GM19328 (cell line): ENCODE measurements around the gene CDH13.

ENCODE experiments used
- ATAC-seq: cut with Tn5 transposase; IDR thresholded peaks from one replicate; pipeline ENCODE4 v1.9.1; 2021; ENCODE audit warnings: mild to moderate bottlenecking, moderate library complexity; ENCODE audit not compliant: unreplicated experiment

CDH13 gene

GRCh38 chr16:83681381-83681956 is 1054.7 kb downstream of the CDH13 start:
- ATAC-seq: no peak

DNA sequence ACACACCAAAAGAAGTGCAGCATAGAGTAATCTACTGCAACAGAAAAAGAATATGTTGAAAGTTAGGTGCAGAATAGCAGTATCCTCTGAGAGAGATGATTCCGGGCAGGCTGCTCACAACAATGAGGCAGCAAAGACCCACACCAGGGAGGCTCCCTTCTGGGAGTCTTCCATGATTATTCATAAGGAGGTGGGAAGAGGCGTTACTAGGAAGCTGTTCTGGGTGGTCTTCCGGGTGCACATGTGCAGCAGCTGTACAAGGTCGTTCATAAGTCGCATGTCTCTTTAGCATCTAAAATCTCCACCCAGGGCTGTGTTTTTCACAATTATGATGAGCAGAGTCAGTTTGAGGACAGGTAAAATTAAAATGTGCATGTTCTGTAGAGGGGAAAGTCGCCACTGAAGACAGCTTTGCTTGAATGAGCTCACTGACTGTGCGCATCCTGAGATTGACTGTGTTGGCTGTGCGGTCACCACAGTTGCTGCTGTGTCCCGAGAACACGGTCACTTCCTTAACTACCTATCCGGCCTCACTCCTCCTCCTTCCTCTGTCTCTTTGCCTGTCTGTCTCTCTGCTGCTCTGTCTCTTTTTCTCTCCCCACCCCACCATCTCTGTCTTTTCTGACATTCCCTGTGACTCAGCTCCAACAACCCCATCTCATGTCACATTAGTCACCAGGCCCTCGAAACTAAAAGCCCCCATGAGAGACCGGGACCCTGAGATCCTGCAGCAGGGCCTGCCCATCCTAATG is 1055.5 kb downstream of the CDH13 start:
- ATAC-seq: no peak

- ATAC-seq: no peak
Measured at GRCh38 chr16:83682868-83683235, 1056.1 kb downstream of the CDH13 start.

- ATAC-seq: no peak
Measured at GRCh38 chr16:83685615-83686165, 1058.9 kb downstream of the CDH13 start.

DNA sequence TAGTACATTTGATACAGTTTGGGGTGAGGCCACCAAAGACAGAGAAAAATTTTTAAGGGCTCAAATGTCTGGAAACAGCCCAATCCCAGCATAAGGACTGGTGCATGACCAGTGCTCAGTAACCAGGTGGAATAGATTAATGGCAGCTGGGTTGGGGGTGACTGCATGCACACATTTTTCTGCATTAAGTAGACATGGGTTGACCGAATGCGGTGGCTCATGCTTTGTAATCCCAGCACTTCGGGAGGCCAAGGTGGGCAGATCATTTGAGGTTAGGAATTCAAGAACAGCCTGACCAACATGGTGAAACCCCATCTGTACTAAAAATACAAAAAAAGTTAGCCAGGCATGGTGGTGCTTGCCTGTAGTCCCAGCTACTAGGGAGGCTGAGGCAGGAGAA is 1060.0 kb downstream of the CDH13 start:
- no peak for ATAC-seq

DNA sequence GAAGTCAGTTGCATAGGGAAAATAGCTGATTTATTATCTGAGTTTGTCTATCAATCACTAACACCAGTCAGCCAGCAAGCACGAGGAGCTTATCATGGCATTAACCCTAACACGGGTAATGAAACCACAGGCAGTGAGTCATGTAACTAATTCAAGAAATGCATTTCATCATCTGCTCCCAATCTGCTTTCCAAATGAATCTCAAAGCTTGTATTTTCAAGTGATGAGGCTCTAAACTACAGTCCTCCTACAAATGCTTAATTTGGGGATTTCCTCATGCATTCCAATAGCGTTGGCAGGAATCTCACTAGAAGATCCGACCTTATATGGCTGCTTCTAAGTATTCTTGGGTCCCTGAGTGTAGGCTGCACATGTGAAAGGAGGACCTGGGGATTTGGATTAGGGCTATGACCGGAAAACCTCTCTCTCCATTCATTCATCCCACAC is 1062.6 kb downstream of the CDH13 start:
- ATAC-seq: no peak

DNA sequence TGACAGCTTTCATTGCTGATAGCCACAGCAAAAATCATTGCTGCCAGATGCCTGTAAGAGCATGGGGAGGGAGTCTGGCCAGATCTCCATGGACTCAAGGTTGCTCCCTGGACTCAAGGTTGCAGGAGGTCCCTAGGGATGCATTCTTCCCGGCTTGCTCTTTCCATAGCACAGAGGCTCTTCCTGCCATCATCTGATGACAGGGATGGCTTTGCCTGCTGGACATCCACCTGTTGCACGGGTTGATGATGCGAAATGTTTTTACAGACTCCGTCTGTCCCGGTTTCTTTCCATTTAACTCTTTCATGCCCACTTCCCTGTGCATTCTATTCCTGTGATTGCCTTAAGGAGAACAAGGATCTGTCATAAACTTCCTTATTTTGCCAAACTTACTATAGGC is 1065.5 kb downstream of the CDH13 start:
- ATAC-seq: no peak

- ATAC-seq: no peak
Measured at GRCh38 chr16:83698964-83699363, 1072.2 kb downstream of the CDH13 start.

DNA sequence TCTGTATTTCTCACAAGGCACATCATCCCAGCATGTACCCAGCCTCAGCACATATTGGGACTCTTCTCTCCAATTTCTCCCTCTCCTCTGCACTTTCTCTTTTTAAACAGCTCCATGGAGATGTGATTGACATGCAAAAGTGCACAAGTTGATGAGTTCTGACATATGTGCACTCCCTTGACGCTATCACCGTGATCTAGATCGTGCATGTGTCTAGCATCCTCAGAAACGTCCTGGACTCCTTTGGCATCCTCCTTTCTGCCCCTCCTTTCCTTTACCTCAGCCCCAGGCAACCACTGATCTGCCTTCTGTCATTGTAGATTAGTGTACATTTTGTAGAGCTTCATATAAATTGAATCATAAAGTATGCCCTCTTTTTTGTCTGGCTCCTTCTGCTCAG is 1073.0 kb downstream of the CDH13 start:
- ATAC-seq: no peak

- ATAC-seq: no peak
Measured at GRCh38 chr16:83700918-83701317, 1074.1 kb downstream of the CDH13 start.

DNA sequence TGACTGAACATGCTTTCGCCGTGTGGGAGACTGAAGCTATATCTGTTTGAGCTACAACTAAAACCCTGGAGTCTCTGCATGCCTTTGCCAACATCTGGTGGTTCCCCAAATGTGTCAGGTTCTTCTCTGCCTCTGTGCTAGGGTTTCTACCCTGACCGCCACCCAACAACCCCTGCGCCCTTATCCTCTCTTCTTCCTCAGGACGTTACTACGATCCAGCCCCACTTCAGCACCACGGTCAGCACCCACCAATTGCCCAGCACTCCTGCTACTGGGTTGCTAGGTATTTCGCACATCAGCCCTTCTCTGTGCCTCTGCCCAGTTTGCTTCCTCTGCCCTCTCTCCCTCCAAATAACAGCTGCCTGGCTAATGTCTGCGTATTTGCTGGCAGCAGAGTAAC is 1074.7 kb downstream of the CDH13 start:
- no peak for ATAC-seq

- no peak for ATAC-seq
Measured at GRCh38 chr16:83704656-83705055, 1077.9 kb downstream of the CDH13 start.

- ATAC-seq: no peak
Measured at GRCh38 chr16:83705856-83706255, 1079.1 kb downstream of the CDH13 start.

DNA sequence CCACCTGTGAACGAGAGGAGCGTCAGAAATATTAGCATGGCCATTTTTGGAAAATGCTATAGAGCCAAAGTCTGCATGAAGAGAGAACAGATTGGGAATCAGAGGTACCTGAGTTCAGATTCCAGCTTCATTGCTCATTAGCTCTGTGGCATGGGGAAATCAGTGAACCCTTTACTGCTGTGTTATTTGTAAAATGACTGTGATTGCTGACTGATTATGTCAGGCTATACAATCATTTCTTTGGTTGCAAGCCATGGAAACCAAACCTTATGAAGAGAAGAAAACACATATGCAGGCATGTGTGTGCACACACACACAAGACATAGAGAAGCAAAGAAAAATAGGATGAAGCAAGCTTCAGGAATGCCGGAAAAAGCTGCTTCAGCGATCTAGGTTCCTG is 1079.6 kb downstream of the CDH13 start:
- no peak for ATAC-seq

DNA sequence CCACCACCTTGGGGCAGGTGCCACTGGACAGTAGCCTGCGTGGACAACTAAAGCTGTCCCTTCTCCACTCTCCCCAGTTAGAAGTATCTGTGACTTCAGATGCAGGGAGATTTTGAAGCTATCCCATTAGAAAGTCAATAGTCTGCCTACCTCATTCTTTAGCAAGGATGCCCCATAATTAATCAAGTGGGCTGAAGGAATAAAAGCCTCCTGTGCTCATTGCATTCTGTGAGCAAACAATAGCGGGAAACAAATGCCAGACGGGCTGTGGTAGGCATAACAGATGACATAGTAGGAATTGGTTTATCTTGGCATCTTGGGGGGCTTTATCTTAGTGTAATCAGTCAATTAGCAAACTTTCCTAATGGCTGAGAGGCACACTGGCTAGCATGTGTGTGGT is 1084.3 kb downstream of the CDH13 start:
- ATAC-seq: no peak

DNA sequence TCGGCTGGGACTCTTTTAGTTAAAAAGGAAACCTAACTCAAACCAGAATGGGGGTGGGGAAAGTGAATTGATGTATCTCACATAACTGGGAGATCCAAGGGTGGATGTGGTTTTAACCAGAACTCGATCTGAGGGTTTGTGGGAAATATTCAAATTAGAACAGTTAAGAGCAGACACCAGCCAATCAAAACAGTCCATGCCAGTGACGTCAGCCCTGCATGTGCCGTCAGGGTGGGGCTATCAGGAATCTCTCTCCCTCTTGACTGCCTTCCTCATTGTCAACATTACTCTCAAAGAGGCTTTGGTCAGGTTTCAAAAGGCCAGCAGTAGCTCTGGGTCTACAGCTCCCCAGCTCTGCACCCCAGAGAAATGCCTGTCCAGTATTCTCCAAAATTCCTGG is 1086.8 kb downstream of the CDH13 start:
- no peak for ATAC-seq

GRCh38 chr16:83714286-83714685 is 1087.5 kb downstream of the CDH13 start:
- ATAC-seq: no peak

GRCh38 chr16:83715217-83715920 is 1088.6 kb downstream of the CDH13 start:
- ATAC-seq: no peak

DNA sequence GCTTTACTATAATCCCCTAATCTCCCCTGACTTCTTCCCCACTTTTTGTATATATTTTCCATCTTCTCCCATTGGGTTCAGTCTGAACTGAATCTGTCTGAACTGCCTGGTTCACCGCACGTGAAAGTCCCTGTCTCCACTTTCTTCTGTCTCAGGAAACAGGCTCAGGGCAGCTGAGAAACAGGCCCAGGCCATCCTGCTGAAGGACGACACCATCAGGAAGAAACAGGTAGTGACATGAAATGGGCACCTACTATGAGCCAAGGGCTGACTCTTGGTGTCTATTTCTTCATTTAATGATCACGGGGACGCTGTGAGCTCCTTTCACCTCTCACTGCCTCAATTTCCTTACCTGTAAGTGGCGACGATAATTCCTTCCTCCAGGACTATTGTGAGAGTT is 1090.5 kb downstream of the CDH13 start:
- no peak for ATAC-seq

GRCh38 chr16:83717814-83718213 is 1091.0 kb downstream of the CDH13 start:
- ATAC-seq: no peak

GRCh38 chr16:83720213-83720612 is 1093.4 kb downstream of the CDH13 start:
- ATAC-seq: no peak

DNA sequence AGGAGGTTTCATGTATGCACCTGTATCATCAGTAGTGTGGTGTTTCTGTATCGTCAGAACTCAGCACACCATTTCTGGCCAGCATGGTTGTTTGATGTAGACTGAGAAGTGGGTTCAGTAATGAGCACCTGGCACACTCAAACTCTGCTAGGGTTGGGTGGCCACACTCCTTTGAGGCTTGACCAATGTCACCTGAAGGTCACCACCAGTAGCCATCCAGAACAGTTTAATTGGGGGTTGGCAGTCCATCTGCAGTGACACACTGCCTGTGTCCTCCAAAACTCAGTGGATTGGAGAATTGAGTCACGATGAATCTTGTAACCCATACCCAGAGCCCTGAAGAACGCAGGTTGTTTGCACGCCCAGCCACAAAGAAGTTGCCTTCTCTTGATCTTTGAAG is 1094.2 kb downstream of the CDH13 start:
- no peak for ATAC-seq
